ENCODE measurements around the gene CBY1.

The CBY1 gene

DNA sequence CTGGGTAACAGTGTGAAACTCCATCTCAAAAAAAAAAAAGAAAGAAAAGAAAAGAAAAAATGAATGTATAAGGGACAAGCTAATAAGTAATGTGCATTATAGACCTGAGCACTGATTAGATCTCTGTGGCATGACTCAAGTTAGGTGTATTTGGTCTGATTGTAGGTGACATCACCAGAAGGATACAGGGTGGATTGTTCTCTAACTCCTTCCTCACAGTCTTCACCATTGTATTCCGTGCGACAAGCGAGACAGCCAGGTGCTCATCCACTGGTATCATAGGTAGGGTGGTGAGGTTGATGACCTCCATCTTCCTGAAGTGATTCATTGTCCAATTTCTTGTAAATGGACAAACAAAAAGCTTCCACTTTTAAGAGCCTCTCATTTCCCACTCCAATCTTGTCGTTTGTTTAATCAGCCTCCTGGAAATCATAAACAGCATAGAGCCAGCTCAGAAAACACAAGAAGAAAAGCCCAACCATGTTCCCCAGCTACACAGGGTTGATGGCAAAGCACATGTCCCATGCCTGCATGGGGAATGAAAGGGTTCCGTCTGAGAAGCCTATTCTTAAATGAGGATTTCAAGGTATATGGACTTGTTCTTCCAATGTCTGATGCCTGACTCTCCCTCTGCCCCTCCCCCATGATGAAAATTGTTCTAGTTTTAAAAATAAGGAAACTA is 6.5 kb upstream of the CBY1 start:
- Histone ChIP-seq H3K27ac (no peak overlapping the region), H3K4me3 (no peak overlapping the region)
- DNase-seq (ENCODE audit: low spot score) = no peak
- TF ChIP-seq CTCF (IDR thresholded peaks at IDR 0.05) = no peak

DNA sequence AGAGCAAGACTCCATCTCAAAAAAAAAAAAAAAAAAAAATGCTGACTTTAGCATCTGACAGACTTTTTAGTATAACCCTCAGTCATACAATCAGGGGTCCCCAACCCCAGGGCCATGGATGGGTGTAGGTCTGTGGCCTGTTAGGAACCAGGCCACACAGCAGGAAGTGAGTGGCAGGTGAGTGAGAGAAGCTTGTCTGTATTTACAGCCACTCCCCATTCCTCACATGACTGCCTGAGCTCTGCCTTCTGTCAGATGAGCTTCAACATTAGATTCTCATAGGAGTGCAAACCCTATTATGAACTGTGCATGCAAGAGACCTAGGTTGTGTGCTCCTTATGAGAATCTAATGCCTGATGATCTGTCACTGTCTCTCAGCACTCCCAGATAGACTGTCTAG is 3.6 kb upstream of the CBY1 start:
- no peak for TF ChIP-seq CTCF (IDR thresholded peaks at IDR 0.05)

GRCh38 chr22:38653741-38654140 is 2.7 kb upstream of the CBY1 start:
- Histone ChIP-seq H3K27ac (no peak overlapping the region), H3K4me3 (no peak overlapping the region)
- no peak for DNase-seq (ENCODE audit: low spot score)
- TF ChIP-seq CTCF (IDR thresholded peaks at IDR 0.05) = no peak

More for the DNA sequence above, 3.6 kb upstream of the CBY1 start:
- Histone ChIP-seq H3K4me3 (no peak overlapping the region), H3K27ac (no peak overlapping the region)
- DNase-seq (ENCODE audit: low spot score) = no peak

DNA sequence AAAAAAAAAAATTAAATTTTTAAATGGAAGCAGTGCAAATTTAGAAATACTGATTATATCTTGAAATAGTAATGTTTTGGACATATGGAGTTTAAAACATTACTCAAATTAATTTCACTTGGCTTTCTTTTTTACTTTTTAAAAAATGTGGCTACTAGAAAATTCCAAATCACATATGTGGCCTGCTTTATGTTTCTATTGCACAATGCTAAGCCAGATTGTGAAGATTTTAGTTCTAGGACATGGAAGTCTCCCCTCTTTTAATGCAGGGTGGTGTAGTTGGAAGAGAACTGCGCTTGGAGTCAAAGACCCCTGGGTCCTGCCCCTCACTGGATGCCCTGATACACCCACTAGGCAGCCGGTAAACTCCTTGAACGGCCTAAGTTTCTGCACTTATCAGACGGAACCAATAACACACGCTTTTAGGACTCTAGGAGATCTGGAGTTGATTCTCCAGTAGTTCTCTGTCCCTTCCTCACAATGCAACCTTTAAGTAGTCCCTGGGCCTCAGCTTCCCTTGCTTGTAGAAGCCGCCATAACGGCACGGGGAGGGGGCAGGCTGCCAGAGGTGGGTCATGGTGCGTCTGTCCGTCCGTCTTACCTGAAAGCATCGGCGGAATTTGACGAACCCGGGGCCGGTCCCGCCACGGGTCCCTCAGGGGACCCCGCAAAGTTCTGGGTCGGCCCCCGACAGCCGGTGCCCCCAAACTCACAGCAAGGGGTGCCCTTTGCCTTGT is 751 bp upstream of the CBY1 start:
- Histone ChIP-seq H3K27ac (peak overlapping the region; percentile 83 to 90), H3K4me3 (peak overlapping the region; percentile 98)
- no peak for DNase-seq (ENCODE audit: low spot score)
- no peak for TF ChIP-seq CTCF (IDR thresholded peaks at IDR 0.05)

- H3K4me3 ChIP-seq = peak overlapping the region; percentile 98
- no peak for DNase-seq (ENCODE audit: low spot score)
- TF ChIP-seq CTCF (IDR thresholded peaks at IDR 0.05) = no peak
- peak overlapping the region; percentile 83 to 90 for H3K27ac ChIP-seq
Measured at GRCh38 chr22:38657045-38657909, 839 bp downstream of the CBY1 start.

DNA sequence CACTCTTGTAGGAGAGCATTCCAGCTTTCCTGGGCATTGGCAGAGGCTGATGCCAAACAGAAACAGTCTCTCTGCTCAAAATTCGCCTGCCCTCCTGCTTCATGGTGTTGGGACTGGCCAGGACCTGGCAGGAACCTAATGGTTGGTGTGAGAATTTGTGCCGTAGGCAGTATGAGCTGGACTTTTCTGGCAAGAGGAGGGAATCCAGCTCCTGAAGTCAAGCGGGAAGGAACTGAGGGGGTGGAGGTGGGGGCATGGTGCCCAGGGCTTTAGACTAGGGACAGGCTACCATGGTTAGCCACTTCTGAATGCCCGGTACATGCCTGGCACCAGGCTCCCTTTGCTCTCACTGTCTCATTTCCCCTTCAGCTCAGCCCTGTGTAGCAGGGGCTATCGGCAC is 18.4 kb downstream of the CBY1 start:
- TF ChIP-seq CTCF (IDR thresholded peaks at IDR 0.05) = no peak
- H3K27ac ChIP-seq = no peak overlapping the region
- H3K4me3 ChIP-seq = no peak overlapping the region
- no peak for DNase-seq (ENCODE audit: low spot score)
